Karpas-422 (cell line): ENCODE measurements around the gene PDIA5. TPM values are rescaled to one million over a fixed set of nuclear protein-coding genes. Genes with fewer than 3 reads are reported as not detected.

Source experiments
- DNase-seq: peaks from one replicate; pipeline ENCODE4 v3.0.0-alpha.2; 2015
- H2AFZ ChIP-seq: fragments of 200-600 bp; sonication (generic); 2 replicates; pipeline ENCODE4 v1.6.1; 2014; ENCODE audit warnings: antibody characterized with exemption, low read length, mixed read lengths
- H3K27ac ChIP-seq: fragments of 200-600 bp; sonication (generic); 2 replicates; pipeline ENCODE4 v1.5.1; 2014; ENCODE audit warnings: mild to moderate bottlenecking, low read length, moderate library complexity
- H3K27me3 ChIP-seq: fragments of 200-600 bp; sonication (generic); 2 replicates; pipeline ENCODE4 v1.6.1; 2014; ENCODE audit warnings: low read length, mixed read lengths
- H3K36me3 ChIP-seq: fragments of 200-600 bp; sonication (generic); 2 replicates; pipeline ENCODE4 v1.6.1; 2014; ENCODE audit warnings: low read length, mixed read lengths; ENCODE audit not compliant: insufficient read depth
- H3K4me1 ChIP-seq: fragments of 200-600 bp; sonication (generic); 2 replicates; pipeline ENCODE4 v1.6.1; 2014; ENCODE audit warnings: mild to moderate bottlenecking, low read length, mixed read lengths
- H3K4me2 ChIP-seq: fragments of 200-600 bp; sonication (generic); 2 replicates; pipeline ENCODE4 v1.6.1; 2014; ENCODE audit warnings: low read length, low read depth, mild to moderate bottlenecking; ENCODE audit not compliant: poor library complexity, severe bottlenecking
- H3K4me3 ChIP-seq: fragments of 200-600 bp; sonication (generic); 2 replicates; pipeline ENCODE4 v1.5.1; 2014; ENCODE audit warnings: mild to moderate bottlenecking, antibody characterized with exemption, low read length, mixed read lengths
- H3K79me2 ChIP-seq: fragments of 200-600 bp; sonication (generic); 2 replicates; pipeline ENCODE4 v1.6.1; 2014; ENCODE audit warnings: mild to moderate bottlenecking, low read length, mixed read lengths
- H3K9ac ChIP-seq: fragments of 200-600 bp; sonication (generic); 2 replicates; pipeline ENCODE4 v1.6.0; 2014; ENCODE audit warnings: low read length
- H3K9me2 ChIP-seq: fragments of 200-600 bp; sonication (generic), shearing (Covaris generic); replicated peaks from 2 replicates; pipeline ENCODE4 v1.6.0; 2014; ENCODE audit warnings: mild to moderate bottlenecking, low read length, moderate library complexity; ENCODE audit not compliant: insufficient read depth
- H3K9me3 ChIP-seq: fragments of 300-700, 200-600 bp; sonication (generic); 2 replicates; pipeline ENCODE4 v1.6.1; 2014; ENCODE audit warnings: low read length, mixed read lengths
- H4K20me1 ChIP-seq: fragments of 200-600 bp; sonication (generic); 2 replicates; pipeline ENCODE4 v1.6.1; 2014; ENCODE audit warnings: mild to moderate bottlenecking, antibody characterized with exemption, low read length, low read depth; ENCODE audit not compliant: insufficient read depth
- total RNA-seq: library from RNA; depleted of rRNA; stranded (reverse); fragments of >200 nt; shearing (Covaris generic); gene quantifications from 2 replicates; pipeline ENCODE4 v1.2.3, GENCODE V29; 2014; ENCODE audit warnings: low replicate concordance

The PDIA5 gene
- total RNA-seq, 1 experiment from 2014 or later, result 6.3 TPM

- Histone ChIP-seq H3K27ac (no peak overlapping the region), H3K79me2 (no peaks in the 10 kb centered on the region), H3K4me2 (no peak overlapping the region), H3K9ac (no peak overlapping the region), H3K27me3 (no peaks in the 10 kb centered on the region), H4K20me1 (no peaks in the 10 kb centered on the region), H3K4me3 (no peak overlapping the region), H3K9me3 (no peaks in the 10 kb centered on the region), H2AFZ (no peak overlapping the region), H3K36me3 (no peaks in the 10 kb centered on the region), H3K4me1 (no peaks in the 10 kb centered on the region), H3K9me2 (no peaks in the 10 kb centered on the region)
- DNase-seq, result no peak
These were observed 31.8 kb upstream of the PDIA5 start for GRCh38 chr3:123034996-123035395.

GRCh38 chr3:123036352-123037014 lies 30.3 kb upstream of the PDIA5 start:
- no peaks in the 10 kb centered on the region for H3K79me2 ChIP-seq
- H3K4me1 ChIP-seq, result no peaks in the 10 kb centered on the region
- H3K9ac ChIP-seq, result no peak overlapping the region
- no peaks in the 10 kb centered on the region for H4K20me1 ChIP-seq
- H3K27me3 ChIP-seq, result no peaks in the 10 kb centered on the region
- H3K9me3 ChIP-seq, result no peaks in the 10 kb centered on the region
- H3K4me3 ChIP-seq, result no peak overlapping the region
- no peak for DNase-seq
- no peak overlapping the region for H3K4me2 ChIP-seq
- no peak overlapping the region for H3K27ac ChIP-seq
- H2AFZ ChIP-seq, result no peak overlapping the region
- no peaks in the 10 kb centered on the region for H3K9me2 ChIP-seq
- H3K36me3 ChIP-seq, result no peaks in the 10 kb centered on the region

GRCh38 chr3:123037015-123037375 lies 29.8 kb upstream of the PDIA5 start:
- Histone ChIP-seq H3K4me2 (no peak overlapping the region), H3K9ac (no peak overlapping the region), H3K79me2 (no peaks in the 10 kb centered on the region), H3K9me3 (no peaks in the 10 kb centered on the region), H3K36me3 (no peaks in the 10 kb centered on the region), H2AFZ (no peak overlapping the region), H3K9me2 (no peaks in the 10 kb centered on the region), H3K4me3 (no peak overlapping the region), H3K27ac (no peak overlapping the region), H3K4me1 (no peaks in the 10 kb centered on the region), H3K27me3 (no peaks in the 10 kb centered on the region), H4K20me1 (no peaks in the 10 kb centered on the region)
- no peak for DNase-seq

GRCh38 chr3:123038751-123039150 lies 28.1 kb upstream of the PDIA5 start:
- Histone ChIP-seq H3K27ac (no peak overlapping the region), H3K9ac (no peak overlapping the region)

GRCh38 chr3:123039178-123039577 lies 27.6 kb upstream of the PDIA5 start:
- no peak overlapping the region for H3K9ac ChIP-seq
- no peak for DNase-seq
- H3K27ac ChIP-seq, result no peak overlapping the region
- H3K27me3 ChIP-seq, result no peaks in the 10 kb centered on the region
- H3K4me3 ChIP-seq, result no peak overlapping the region
- H4K20me1 ChIP-seq, result no peaks in the 10 kb centered on the region
- no peak overlapping the region for H2AFZ ChIP-seq
- H3K79me2 ChIP-seq, result no peaks in the 10 kb centered on the region
- H3K9me2 ChIP-seq, result no peaks in the 10 kb centered on the region
- H3K4me2 ChIP-seq, result no peak overlapping the region
- no peaks in the 10 kb centered on the region for H3K9me3 ChIP-seq
- H3K36me3 ChIP-seq, result no peaks in the 10 kb centered on the region
- H3K4me1 ChIP-seq, result no peaks in the 10 kb centered on the region

More at GRCh38 chr3:123038751-123039150, 28.1 kb upstream of the PDIA5 start:
- Histone ChIP-seq H3K4me1 (no peaks in the 10 kb centered on the region), H3K27me3 (no peaks in the 10 kb centered on the region), H4K20me1 (no peaks in the 10 kb centered on the region), H2AFZ (no peak overlapping the region), H3K9me2 (no peaks in the 10 kb centered on the region), H3K79me2 (no peaks in the 10 kb centered on the region), H3K4me3 (no peak overlapping the region), H3K9me3 (no peaks in the 10 kb centered on the region), H3K36me3 (no peaks in the 10 kb centered on the region), H3K4me2 (no peak overlapping the region)
- DNase-seq, result no peak

- H3K4me3 ChIP-seq, result no peak overlapping the region
- no peaks in the 10 kb centered on the region for H4K20me1 ChIP-seq
- no peaks in the 10 kb centered on the region for H3K36me3 ChIP-seq
- H3K79me2 ChIP-seq, result no peaks in the 10 kb centered on the region
- H3K4me1 ChIP-seq, result no peaks in the 10 kb centered on the region
- no peak overlapping the region for H2AFZ ChIP-seq
- H3K27ac ChIP-seq, result no peak overlapping the region
- H3K9me3 ChIP-seq, result no peaks in the 10 kb centered on the region
- H3K4me2 ChIP-seq, result no peak overlapping the region
- H3K27me3 ChIP-seq, result no peaks in the 10 kb centered on the region
- H3K9ac ChIP-seq, result no peak overlapping the region
- DNase-seq, result no peak
- no peaks in the 10 kb centered on the region for H3K9me2 ChIP-seq
These were observed 24.4 kb upstream of the PDIA5 start for GRCh38 chr3:123042413-123042812.

- no peaks in the 10 kb centered on the region for H3K36me3 ChIP-seq
- H3K9ac ChIP-seq, result no peak overlapping the region
- H3K27me3 ChIP-seq, result no peaks in the 10 kb centered on the region
- H3K4me2 ChIP-seq, result no peak overlapping the region
- H4K20me1 ChIP-seq, result no peaks in the 10 kb centered on the region
- no peaks in the 10 kb centered on the region for H3K79me2 ChIP-seq
- no peak overlapping the region for H3K4me3 ChIP-seq
- no peak overlapping the region for H3K27ac ChIP-seq
- no peak overlapping the region for H2AFZ ChIP-seq
- H3K9me2 ChIP-seq, result no peaks in the 10 kb centered on the region
- no peaks in the 10 kb centered on the region for H3K9me3 ChIP-seq
- DNase-seq, result no peak
- no peaks in the 10 kb centered on the region for H3K4me1 ChIP-seq
These were observed 21.7 kb upstream of the PDIA5 start for GRCh38 chr3:123044981-123045763.

- H2AFZ ChIP-seq, result no peak overlapping the region
These were observed 20.4 kb upstream of the PDIA5 start for GRCh38 chr3:123046262-123047061.

More at GRCh38 chr3:123046262-123047061, 20.4 kb upstream of the PDIA5 start:
- Histone ChIP-seq H3K36me3 (no peaks in the 10 kb centered on the region), H3K9me3 (no peaks in the 10 kb centered on the region), H3K9me2 (no peaks in the 10 kb centered on the region), H3K9ac (no peak overlapping the region), H3K4me3 (no peak overlapping the region), H3K4me2 (no peak overlapping the region), H3K4me1 (no peaks in the 10 kb centered on the region), H3K79me2 (no peaks in the 10 kb centered on the region), H3K27me3 (no peaks in the 10 kb centered on the region), H4K20me1 (no peaks in the 10 kb centered on the region), H3K27ac (no peak overlapping the region)
- DNase-seq, result no peak
